HL-60/S4 (cell line): ENCODE data around the gene UNC45A.

Source experiments
- in situ Hi-C: fragments of 300-500 bp; cut with MboI; formaldehyde crosslinking; loops from 2 replicates; pipeline ENCODE4 v1.14.3; 2022; ENCODE audit warnings: low sequenced_read_pairs

Gene UNC45A

DNA sequence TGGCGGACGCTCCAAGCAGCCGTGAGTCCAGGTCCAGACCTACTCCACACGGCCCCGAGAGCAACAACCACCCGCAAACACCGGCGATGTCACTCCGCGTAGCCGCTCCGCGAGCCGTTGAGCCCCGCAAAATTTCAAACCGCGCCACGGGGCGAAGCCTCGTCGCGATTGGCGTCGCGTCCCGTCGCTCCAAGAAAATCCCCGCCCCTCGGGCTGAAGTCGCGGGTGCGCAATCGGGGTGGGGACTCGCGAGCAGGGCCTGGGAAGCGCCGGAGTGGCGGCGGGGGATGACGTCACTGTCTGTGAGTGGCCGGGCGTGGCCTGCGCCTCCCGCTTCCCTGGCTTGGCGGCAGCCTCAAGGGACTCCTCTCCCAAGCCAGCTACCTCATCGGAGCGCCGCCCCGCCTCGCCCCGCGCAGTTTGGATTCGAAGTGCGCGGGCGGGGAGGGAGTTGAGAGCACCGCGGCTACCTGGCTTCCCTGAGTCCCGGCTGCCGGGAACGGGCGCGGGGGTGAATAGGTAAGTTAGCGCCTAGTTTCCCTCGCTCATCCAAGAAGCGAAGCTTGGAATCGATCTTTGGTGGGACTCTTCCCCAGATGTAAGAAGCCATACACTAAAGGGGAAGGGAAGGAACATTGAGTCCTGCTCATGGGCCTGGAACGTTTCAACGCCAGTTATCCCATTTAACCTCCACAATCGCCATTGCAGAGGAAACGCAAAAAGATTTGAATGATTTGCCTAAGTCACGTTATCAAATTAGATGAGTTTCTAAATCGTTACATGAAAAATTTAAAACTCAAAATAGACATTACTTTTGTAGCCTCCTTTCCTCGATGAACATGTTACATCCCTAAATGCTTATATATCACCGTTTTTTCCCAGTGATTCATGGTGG lies 59.6 kb downstream of the UNC45A start, which contains the start of gene PRC1:
Gene PRC1 (minus strand): TSS at position 119 of the 895 bp plus-strand sequence. CDS start 118 bp downstream, at position 1.
- in situ Hi-C loops, result no loop called here

GRCh38 chr15:90998737-90999136 lies 63.7 kb downstream of the UNC45A start:
- in situ Hi-C loops, result no loop called here

- in situ Hi-C loops, result no loop called here
Observed at GRCh38 chr15:91001209-91001608, 66.1 kb downstream of the UNC45A start.
